ENCODE results near the gene ELMO1. TPM values are rescaled to one million over a fixed set of nuclear protein-coding genes. Genes with fewer than 3 reads are reported as not detected.

The ELMO1 gene
- total RNA-seq, 1 experiment from 2014 or later: 7.8 TPM

- DNase-seq: no peak
- Histone ChIP-seq H3K18ac (ENCODE audit: insufficient read length, low read depth, low read length) (no peak overlapping the region), H4K5ac (ENCODE audit: insufficient read length, low read depth, low read length) (no peak overlapping the region)
These were observed 576.8 kb downstream of the ELMO1 start for GRCh38 chr7:36871863-36872262.

More at GRCh38 chr7:36871863-36872262, 576.8 kb downstream of the ELMO1 start:
- Histone ChIP-seq H3K79me2 (ENCODE audit: insufficient read depth, low read length) (no peaks in the 10 kb centered on the region), H4K91ac (ENCODE audit: insufficient read length, low read depth, low read length) (no peak overlapping the region), H2AFZ (ENCODE audit: low read length) (no peak overlapping the region), H3K27ac (ENCODE audit: insufficient read length, low read depth, low read length) (no peak overlapping the region), H3K4ac (ENCODE audit: low read depth, low read length) (no peak overlapping the region), H3K23ac (ENCODE audit: insufficient read length, low read depth, low read length) (no peak overlapping the region), H2BK15ac (ENCODE audit: low read depth, low read length) (no peak overlapping the region), H3K9ac (ENCODE audit: extremely low read depth, insufficient read length, low read length) (no peak overlapping the region), H3K56ac (ENCODE audit: insufficient read length, low read depth, low read length) (no peak overlapping the region), H2AK5ac (ENCODE audit: insufficient read length, low read length) (no peak overlapping the region), H4K20me1 (ENCODE audit: control insufficient read depth, insufficient read depth, insufficient read length) (no peaks in the 10 kb centered on the region), H3K14ac (ENCODE audit: insufficient read depth, low read length) (no peak overlapping the region), H2BK5ac (ENCODE audit: insufficient read length, low read length) (no peak overlapping the region), H3K23me2 (ENCODE audit: insufficient read length, low read depth, low read length, poor library complexity, severe bottlenecking) (no peaks in the 10 kb centered on the region), H3K9me3 (ENCODE audit: control insufficient read depth, low read depth, low read length) (no peaks in the 10 kb centered on the region), H4K8ac (replicated peaks; ENCODE audit: insufficient read length, low read depth, low read length) (no peak overlapping the region), H2BK120ac (ENCODE audit: low read depth, low read length, poor library complexity, severe bottlenecking) (no peak overlapping the region), H2BK12ac (ENCODE audit: insufficient read length, low read depth, low read length) (no peak overlapping the region), H3K79me1 (ENCODE audit: insufficient read depth, low read depth, low read length, poor library complexity, severe bottlenecking) (no peaks in the 10 kb centered on the region), H3K4me2 (ENCODE audit: insufficient read depth, insufficient read length, low read length) (no peak overlapping the region), H3K27me3 (ENCODE audit: insufficient read depth, low read length) (no peaks in the 10 kb centered on the region), H2BK20ac (ENCODE audit: low read depth, low read length, poor library complexity, severe bottlenecking) (no peak overlapping the region), H3T11ph (ENCODE audit: low read length) (no peak overlapping the region), H3K4me1 (ENCODE audit: insufficient read depth, low read length) (peaks cover 8% of the 10 kb centered on the region)
- no peak for TF ChIP-seq CTCF (conservative IDR thresholded peaks at IDR 0.05)
- Mint-ChIP-seq H3K9me3 (no peaks in the 10 kb centered on the region; a peak in 1 of 5 replicates), H3K4me1 (peaks cover 31 to 33% of the 10 kb centered on the region in 2 experiments), H3K36me3 (ENCODE audit: insufficient read depth in 1 of 3, low read depth in 3 of 3) (peaks cover 0 to 2% (median 0%) of the 10 kb centered on the region in 3 experiments; a peak in 1 of 7 replicates), H3K4me3 (no peak overlapping the region), H3K27ac (no peak overlapping the region), H3K27me3 (ENCODE audit: low read depth) (no peaks in the 10 kb centered on the region)
